D341Med (cell line): Measurements from ENCODE around the gene PCDHA13.
"Not testable (repeated sequence)": the region's sequence is repeated elsewhere in the genome, so short reads cannot be mapped to it uniquely, and the experiment has no call there.

Experiments
- DNase-seq: peaks from one replicate; pipeline ENCODE4 v3.0.0; 2012; ENCODE audit warnings: low spot score

The PCDHA13 gene, protein sequence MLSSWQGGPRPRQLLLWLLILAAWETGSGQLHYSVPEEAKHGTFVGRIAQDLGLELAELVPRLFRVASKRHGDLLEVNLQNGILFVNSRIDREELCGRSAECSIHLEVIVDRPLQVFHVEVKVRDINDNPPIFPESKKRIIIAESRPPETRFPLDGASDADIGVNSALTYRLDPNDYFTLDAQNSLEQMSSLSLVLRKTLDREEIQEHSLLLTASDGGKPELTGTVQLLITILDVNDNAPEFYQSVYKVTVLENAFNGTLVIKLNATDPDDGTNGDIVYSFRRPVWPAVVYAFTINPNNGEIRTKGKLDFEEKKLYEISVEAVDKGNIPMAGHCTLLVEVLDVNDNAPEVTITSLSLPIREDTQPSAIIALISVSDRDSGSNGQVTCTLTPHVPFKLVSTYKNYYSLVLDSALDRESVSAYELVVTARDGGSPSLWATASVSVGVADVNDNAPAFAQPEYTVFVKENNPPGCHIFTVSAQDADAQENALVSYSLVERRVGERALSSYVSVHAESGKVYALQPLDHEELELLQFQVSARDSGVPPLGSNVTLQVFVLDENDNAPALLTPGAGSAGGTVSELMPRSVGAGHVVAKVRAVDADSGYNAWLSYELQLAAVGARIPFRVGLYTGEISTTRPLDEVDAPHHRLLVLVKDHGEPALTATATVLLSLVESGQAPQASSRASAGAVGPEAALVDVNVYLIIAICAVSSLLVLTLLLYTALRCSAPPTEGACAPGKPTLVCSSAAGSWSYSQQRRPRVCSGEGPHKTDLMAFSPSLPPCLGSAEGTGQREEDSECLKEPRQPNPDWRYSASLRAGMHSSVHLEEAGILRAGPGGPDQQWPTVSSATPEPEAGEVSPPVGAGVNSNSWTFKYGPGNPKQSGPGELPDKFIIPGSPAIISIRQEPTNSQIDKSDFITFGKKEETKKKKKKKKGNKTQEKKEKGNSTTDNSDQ

DNA sequence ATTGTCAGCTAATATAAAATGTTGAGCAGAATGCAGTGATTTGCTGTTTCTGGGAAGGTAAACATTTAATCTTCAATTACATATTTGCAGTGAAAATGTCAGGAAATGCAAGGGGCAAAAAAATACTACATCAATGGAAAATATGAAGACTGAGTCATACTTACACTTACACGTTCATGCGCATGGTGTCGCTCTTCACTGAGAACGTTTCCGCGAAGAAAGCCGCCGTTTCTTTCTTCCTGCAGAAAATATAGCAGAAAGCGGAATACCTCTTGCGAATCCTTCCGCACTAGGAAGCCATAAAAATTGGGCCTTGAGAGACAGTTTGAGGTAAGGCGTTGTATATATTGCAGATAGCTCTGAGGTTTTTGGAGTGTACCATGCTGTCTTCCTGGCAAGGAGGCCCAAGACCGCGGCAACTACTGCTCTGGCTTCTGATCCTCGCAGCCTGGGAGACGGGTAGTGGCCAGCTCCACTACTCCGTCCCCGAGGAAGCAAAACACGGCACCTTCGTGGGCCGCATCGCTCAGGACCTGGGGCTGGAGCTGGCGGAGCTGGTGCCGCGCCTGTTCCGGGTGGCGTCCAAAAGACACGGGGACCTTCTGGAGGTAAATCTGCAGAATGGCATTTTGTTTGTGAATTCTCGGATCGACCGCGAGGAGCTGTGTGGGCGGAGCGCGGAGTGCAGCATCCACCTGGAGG, at the start of gene PCDHA13:
TSS of gene PCDHA13 (plus strand) at position 236 of the 702 bp plus-strand sequence. CDS start at position 381, 145 bp downstream.
- no peak for DNase-seq

DNA sequence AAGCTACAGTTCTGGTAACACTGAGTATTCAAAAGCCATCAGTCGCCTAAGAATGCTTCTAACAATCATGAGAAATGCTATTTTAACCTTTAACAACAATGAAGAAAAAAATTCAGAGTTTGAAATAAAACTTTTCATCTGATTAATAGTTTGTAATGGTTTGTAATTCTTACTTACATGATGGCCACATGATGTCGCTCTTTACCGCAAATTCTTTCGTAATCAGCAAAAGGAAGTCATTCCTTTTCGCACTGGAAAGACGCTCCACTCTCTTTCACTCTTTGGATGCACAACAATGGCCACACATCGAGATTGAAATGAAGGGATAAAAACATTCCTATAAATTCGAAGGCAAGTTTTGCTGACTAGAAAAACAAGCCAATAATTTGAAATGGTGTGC, 47.9 kb upstream of the PCDHA13 start, which contains the start of gene PCDHA7:
TSS of gene PCDHA7 (plus strand) at position 277 of the 400 bp plus-strand sequence. CDS start at position 392, 115 bp downstream.
- DNase-seq, result no peak

DNA sequence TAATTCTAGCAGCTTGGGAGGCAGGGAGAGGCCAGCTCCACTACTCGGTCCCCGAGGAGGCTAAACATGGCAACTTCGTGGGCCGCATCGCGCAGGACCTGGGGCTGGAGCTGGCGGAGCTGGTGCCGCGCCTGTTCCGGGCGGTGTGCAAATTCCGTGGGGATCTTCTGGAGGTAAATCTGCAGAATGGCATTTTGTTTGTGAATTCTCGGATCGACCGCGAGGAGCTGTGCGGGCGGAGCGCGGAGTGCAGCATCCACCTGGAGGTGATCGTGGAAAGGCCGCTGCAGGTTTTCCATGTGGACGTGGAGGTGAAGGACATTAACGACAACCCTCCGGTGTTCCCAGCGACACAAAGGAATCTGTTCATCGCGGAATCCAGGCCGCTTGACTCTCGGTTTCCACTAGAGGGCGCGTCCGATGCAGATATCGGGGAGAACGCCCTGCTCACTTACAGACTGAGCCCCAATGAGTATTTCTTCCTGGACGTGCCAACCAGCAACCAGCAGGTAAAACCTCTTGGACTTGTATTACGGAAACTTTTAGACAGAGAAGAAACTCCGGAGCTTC, 47.4 kb upstream of the PCDHA13 start:
- not testable (repeated sequence) for DNase-seq

DNA sequence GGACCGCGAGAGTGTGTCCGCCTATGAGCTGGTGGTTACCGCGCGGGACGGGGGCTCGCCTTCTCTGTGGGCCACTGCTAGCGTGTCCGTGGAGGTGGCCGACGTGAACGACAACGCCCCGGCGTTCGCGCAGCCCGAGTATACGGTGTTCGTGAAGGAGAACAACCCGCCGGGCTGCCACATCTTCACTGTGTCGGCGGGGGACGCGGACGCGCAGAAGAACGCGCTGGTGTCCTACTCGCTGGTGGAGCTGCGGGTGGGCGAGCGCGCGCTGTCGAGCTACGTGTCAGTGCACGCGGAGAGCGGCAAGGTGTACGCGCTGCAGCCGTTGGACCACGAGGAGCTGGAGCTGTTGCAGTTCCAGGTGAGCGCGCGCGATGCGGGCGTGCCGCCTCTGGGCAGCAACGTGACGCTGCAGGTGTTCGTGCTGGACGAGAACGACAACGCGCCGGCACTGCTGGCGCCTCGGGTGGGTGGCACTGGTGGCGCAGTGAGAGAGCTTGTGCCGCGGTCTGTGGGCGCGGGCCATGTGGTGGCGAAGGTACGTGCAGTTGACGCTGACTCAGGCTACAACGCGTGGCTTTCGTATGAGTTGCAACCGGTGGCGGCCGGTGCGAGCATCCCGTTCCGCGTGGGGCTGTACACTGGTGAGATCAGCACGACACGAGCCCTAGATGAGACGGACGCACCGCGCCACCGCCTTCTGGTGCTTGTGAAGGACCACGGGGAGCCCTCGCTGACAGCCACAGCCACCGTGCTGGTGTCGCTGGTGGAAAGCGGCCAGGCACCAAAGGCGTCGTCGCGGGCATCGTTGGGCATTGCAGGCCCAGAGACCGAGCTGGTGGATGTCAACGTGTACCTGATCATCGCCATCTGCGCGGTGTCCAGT, 46.1 kb upstream of the PCDHA13 start:
- DNase-seq, result no peak

DNA sequence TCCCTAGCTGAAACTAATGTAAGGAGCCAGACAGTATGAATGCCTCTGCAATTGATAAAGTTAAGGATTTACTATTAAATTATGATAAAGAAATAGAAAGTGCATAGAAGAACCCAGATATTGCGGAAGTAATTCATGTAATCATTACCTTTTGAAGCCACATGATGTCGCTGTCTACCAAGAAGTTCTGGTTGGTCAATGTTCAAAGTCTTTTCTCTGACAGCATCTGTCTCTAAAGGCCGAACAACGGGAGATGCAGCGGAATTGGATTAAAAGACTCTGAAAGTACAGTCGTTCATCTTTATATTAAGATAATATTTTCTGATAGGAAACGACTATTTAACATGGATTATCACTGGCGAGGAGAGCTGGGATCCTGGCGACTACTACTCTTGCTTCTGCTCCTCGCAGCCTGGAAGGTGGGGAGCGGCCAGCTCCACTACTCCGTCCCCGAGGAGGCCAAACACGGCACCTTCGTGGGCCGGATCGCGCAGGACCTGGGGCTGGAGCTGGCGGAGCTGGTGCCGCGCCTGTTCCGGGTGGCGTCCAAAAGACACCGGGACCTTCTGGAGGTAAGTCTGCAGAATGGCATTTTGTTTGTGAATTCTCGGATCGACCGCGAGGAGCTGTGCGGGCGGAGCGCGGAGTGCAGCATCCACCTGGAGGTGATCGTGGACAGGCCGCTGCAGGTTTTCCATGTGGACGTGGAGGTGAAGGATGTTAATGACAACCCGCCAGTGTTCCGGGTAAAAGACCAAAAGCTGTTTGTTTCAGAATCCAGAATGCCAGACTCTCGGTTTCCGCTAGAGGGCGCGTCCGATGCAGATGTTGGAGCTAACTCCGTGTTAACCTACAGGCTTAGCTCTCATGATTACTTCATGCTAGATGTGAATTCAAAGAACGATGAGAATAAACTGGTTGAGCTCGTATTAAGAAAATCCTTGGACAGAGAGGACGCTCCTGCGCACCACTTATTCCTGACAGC, 40.7 kb upstream of the PCDHA13 start, which contains the start of gene PCDHA8:
TSS of gene PCDHA8 (plus strand) at position 210 of the 985 bp plus-strand sequence. CDS start at position 345, 135 bp downstream.
- no peak for DNase-seq

DNA sequence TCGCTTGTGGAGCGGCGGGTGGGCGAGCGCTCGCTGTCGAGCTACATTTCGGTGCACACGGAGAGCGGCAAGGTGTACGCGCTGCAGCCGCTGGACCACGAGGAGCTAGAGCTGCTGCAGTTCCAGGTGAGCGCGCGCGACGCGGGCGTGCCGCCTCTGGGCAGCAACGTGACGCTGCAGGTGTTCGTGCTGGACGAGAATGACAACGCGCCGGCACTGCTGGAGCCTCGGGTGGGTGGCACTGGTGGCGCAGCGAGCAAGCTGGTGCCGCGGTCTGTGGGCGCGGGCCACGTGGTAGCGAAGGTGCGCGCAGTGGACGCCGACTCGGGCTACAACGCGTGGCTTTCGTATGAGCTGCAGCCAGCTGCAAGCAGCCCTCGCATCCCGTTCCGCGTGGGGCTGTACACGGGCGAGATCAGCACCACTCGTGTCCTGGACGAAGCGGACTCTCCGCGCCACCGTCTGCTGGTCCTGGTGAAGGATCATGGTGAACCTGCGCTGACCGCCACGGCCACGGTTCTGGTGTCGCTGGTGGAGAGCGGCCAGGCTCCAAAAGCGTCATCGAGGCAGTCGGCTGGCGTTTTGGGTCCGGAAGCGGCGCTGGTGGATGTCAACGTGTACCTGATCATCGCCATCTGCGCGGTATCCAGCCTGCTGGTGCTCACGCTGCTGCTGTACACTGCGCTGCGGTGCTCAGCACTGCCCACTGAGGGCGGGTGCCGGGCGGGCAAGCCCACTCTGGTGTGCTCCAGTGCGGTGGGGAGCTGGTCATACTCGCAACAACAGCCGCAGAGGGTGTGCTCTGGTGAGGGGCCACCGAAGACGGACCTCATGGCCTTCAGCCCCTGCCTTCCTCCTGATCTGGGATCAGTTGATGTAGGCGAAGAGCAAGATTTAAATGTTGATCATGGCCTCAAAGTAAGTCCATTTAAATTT, 38.9 kb upstream of the PCDHA13 start:
- DNase-seq, result no peak

DNA sequence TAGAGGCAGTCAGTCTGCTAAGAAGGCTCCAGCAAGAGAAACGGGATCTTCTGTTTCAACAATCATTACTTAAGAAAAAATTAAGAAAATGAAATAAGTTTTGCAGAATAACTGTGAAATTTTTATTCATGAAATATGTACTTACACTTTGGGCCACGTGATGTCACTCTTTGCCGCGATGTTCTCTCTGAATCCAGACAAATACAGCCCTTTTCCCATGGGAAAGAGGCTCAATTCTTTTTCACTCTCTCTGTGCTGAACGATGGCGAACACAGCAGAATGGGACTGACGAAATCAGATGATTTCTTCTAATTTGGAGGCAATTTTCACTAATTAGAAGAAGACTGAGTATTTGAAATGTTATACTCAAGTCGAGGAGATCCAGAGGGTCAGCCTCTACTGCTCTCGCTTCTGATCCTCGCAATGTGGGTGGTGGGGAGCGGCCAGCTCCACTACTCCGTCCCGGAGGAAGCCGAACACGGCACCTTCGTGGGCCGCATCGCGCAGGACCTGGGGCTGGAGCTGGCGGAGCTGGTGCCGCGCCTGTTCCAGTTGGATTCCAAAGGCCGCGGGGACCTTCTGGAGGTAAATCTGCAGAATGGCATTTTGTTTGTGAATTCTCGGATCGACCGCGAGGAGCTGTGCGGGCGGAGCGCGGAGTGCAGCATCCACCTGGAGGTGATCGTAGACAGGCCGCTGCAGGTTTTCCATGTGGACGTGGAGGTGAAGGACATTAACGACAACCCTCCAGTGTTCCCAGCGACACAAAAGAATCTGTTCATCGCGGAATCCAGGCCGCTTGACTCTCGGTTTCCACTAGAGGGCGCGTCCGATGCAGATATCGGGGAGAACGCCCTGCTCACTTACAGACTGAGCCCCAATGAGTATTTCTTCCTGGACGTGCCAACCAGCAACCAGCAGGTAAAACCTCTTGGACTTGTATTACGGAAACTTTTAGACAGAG, 33.5 kb upstream of the PCDHA13 start, which contains the start of gene PCDHA9:
TSS of gene PCDHA9 (plus strand) at position 244 of the 964 bp plus-strand sequence. CDS start at position 358, 114 bp downstream.
- DNase-seq, result not testable (repeated sequence)

DNA sequence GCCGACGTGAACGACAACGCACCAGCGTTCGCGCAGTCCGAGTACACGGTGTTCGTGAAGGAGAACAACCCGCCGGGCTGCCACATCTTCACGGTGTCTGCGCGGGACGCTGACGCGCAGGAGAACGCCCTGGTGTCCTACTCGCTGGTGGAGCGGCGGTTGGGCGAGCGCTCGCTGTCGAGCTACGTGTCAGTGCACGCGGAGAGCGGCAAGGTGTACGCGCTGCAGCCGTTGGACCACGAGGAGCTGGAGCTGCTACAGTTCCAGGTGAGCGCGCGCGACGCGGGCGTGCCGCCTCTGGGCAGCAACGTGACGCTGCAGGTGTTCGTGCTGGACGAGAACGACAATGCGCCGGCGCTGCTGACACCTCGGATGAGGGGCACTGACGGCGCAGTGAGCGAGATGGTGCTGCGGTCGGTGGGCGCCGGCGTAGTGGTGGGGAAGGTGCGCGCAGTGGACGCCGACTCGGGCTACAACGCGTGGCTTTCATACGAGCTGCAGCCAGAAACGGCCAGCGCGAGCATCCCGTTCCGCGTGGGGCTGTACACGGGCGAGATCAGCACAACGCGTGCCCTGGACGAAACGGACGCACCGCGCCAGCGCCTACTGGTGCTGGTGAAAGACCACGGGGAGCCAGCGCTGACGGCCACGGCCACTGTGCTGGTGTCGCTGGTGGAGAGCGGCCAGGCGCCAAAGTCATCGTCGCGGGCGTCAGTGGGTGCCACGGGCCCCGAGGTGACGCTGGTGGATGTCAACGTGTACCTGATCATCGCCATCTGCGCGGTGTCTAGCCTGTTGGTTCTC, 31.9 kb upstream of the PCDHA13 start:
- not testable (repeated sequence) for DNase-seq

DNA sequence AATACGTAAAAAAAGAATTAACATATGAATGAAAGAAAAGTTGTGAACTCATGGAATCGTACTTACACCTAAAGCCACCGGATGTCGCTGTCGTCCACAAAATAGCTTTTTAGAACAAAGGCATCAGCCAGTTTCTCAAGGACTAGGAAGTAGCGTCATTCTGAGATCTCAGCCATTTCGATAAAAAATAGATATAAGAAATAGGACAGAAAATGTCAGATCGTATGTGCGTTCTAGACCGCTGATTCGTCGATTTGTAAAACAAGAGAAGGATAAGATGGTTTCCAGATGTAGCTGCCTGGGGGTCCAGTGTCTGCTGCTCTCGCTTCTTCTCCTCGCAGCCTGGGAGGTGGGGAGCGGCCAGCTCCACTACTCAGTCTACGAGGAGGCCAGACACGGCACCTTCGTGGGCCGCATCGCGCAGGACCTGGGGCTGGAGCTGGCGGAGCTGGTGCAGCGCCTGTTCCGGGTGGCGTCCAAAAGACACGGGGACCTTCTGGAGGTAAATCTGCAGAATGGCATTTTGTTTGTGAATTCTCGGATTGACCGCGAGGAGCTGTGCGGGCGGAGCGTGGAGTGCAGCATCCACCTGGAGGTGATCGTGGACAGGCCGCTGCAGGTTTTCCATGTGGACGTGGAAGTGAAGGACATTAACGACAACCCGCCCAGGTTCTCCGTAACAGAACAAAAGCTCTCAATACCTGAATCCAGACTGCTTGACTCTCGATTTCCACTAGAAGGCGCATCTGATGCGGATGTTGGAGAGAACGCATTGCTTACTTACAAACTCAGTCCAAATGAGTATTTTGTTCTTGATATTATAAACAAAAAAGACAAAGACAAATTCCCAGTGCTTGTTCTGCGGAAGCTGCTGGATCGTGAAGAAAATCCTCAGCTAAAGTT, 25.9 kb upstream of the PCDHA13 start, which contains the start of gene PCDHA10:
TSS of gene PCDHA10 (plus strand) at position 126 of the 903 bp plus-strand sequence. CDS start at position 278, 152 bp downstream.
- DNase-seq, result no peak

DNA sequence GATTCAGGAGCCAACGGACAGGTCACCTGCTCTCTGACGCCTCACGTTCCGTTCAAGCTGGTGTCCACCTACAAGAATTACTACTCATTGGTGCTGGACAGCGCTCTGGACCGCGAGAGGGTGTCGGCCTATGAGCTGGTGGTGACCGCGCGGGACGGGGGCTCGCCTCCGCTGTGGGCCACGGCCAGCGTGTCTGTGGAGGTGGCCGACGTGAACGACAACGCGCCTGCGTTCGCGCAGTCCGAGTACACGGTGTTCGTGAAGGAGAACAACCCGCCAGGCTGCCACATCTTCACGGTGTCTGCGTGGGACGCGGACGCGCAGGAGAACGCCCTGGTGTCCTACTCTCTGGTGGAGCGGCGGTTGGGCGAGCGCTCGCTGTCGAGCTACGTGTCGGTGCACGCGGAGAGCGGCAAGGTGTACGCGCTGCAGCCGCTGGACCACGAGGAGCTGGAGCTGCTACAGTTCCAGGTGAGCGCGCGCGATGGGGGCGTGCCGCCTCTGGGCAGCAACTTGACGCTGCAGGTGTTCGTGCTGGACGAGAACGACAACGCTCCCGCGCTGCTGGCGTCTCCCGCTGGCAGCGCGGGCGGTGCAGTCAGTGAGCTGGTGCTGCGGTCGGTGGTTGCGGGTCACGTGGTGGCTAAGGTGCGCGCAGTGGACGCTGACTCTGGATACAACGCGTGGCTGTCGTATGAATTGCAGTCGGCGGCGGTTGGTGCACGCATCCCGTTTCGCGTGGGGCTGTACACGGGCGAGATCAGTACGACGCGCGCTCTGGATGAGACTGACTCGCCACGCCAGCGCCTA, 24.5 kb upstream of the PCDHA13 start:
- no peak for DNase-seq

DNA sequence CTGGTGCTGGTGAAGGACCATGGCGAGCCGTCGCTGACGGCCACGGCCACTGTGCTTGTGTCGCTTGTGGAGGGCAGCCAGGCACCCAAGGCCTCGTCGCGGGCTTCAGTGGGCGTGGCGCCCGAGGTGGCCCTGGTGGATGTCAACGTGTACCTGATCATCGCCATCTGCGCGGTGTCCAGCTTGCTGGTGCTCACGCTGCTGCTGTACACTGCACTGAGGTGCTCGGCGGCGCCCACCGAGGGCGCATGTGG, 24.0 kb upstream of the PCDHA13 start:
- no peak for DNase-seq

DNA sequence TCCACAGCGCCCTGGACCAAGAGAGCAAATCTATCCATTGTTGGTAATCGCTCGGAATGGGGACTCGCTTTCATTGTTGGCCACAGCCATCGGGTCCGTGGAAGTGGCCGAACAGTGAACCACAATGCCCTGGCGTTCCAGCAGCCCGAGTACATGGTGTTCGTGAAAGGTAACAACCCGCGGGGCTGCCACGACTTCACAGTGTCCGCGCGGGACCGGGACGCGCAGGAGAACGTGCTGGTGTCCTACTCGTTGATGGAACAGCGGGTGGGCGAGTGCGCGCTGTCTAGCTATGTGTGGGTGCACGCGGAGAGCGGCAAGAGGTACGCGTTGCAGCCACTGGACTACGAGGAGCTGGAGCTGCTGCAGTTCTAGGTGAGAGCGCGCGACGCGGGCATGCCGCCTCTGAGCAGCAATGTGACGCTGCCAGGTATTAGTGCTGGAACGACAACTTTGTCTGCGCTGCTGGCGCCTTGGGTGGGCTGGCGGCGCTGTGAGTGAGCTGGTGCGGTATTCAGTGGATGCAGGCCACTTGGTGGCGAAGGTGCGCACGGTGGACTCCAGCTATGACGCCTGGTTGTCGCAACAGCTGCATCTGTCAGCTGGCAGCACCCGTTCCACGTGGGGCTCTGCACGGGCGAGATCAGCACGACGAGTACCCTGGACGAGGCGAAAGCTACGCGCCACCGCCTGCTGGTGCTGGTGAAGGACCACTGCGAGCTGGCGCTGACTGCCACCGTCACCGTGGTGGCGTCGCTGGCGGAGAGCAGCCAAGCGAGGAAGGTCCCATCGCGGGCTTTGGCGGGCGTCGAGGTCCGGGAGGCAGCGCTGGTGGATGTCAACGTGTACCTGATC, 19.3 kb upstream of the PCDHA13 start:
- DNase-seq, result no peak
